Esophagus muscularis mucosa (tissue), 4 donors: ENCODE data around the gene TRAPPC3L.

ENCODE experiments used
- EP300 ChIP-seq: sonication (generic); formaldehyde crosslinking; IDR thresholded peaks from one replicate; pipeline ENCODE4 v1.6.1; 2017; ENCODE audit warnings: antibody characterized with exemption
- POLR2A ChIP-seq: fragments of 450-650 bp; IDR thresholded peaks from one replicate; pipeline ENCODE4 v1.6.1; 2017; ENCODE audit warnings: antibody characterized with exemption, moderate library complexity, mild to moderate bottlenecking, low read depth
- POLR2AphosphoS5 ChIP-seq, 2 donors: sonication (generic); formaldehyde crosslinking; IDR thresholded peaks; one replicate each; pipeline ENCODE4 v1.6.1; 2017; ENCODE audit warnings: antibody characterized with exemption in 2 of 2
- TF ChIP-seq, protein P1 (sequence below), 3 experiments: fragments of 200-600 bp in 2 of 3; fragments of 450-650 bp in 1 of 3; sonication (generic) in 2 of 3; IDR thresholded peaks; one replicate each; pipeline ENCODE4 v1.5.1; 2017 to 2019; ENCODE audit warnings: antibody characterized with exemption in 3 of 3, mild to moderate bottlenecking in 2 of 3, moderate library complexity in 1 of 3

DNA sequence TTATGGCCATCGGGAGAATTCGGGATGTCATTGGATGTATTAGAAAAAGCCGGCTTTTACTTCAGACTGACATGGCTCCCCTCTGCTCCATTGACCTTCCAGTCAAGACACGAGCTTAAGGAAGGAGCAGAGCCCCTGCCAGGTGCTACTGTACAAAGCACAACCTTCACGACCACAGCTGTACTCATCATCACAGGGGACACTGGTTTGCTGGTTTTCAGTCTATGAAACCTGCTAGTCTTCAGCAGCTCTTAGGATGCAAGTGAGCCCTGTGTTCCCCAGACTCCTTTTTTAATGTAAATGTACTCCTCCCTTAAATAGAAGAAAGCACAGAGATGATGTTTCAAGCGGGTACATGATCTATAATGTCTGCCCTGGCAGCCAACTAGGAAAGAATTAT, 1.9 kb upstream of the TRAPPC3L start:
- TF ChIP-seq, protein P1, sequence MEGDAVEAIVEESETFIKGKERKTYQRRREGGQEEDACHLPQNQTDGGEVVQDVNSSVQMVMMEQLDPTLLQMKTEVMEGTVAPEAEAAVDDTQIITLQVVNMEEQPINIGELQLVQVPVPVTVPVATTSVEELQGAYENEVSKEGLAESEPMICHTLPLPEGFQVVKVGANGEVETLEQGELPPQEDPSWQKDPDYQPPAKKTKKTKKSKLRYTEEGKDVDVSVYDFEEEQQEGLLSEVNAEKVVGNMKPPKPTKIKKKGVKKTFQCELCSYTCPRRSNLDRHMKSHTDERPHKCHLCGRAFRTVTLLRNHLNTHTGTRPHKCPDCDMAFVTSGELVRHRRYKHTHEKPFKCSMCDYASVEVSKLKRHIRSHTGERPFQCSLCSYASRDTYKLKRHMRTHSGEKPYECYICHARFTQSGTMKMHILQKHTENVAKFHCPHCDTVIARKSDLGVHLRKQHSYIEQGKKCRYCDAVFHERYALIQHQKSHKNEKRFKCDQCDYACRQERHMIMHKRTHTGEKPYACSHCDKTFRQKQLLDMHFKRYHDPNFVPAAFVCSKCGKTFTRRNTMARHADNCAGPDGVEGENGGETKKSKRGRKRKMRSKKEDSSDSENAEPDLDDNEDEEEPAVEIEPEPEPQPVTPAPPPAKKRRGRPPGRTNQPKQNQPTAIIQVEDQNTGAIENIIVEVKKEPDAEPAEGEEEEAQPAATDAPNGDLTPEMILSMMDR (IDR thresholded peaks at IDR 0.05) = no peak
- TF ChIP-seq POLR2A (no peak), POLR2AphosphoS5 (IDR thresholded peaks at IDR 0.05) (no peak), EP300 (no peak)
